ENCODE data around the gene PTPRN2.

DNA sequence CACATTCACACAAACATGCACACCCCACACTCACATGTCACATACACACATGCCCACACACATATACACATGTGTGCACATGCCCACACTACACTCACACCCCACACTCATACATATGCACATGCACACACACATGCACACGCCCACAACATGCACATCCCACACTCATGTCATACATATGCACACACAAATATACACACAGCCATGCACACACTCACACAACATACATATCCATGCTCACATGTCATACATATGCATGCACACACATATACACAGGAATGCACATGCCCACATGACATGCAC is 1031.0 kb downstream of the PTPRN2 start:
- TF ChIP-seq, protein P1, sequence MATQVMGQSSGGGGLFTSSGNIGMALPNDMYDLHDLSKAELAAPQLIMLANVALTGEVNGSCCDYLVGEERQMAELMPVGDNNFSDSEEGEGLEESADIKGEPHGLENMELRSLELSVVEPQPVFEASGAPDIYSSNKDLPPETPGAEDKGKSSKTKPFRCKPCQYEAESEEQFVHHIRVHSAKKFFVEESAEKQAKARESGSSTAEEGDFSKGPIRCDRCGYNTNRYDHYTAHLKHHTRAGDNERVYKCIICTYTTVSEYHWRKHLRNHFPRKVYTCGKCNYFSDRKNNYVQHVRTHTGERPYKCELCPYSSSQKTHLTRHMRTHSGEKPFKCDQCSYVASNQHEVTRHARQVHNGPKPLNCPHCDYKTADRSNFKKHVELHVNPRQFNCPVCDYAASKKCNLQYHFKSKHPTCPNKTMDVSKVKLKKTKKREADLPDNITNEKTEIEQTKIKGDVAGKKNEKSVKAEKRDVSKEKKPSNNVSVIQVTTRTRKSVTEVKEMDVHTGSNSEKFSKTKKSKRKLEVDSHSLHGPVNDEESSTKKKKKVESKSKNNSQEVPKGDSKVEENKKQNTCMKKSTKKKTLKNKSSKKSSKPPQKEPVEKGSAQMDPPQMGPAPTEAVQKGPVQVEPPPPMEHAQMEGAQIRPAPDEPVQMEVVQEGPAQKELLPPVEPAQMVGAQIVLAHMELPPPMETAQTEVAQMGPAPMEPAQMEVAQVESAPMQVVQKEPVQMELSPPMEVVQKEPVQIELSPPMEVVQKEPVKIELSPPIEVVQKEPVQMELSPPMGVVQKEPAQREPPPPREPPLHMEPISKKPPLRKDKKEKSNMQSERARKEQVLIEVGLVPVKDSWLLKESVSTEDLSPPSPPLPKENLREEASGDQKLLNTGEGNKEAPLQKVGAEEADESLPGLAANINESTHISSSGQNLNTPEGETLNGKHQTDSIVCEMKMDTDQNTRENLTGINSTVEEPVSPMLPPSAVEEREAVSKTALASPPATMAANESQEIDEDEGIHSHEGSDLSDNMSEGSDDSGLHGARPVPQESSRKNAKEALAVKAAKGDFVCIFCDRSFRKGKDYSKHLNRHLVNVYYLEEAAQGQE (IDR thresholded peaks at IDR 0.05; ENCODE audit: insufficient read depth in 1 of 2, low read depth in 2 of 2, low read length in 1 of 2): no peak
- TF ChIP-seq, protein P2, sequence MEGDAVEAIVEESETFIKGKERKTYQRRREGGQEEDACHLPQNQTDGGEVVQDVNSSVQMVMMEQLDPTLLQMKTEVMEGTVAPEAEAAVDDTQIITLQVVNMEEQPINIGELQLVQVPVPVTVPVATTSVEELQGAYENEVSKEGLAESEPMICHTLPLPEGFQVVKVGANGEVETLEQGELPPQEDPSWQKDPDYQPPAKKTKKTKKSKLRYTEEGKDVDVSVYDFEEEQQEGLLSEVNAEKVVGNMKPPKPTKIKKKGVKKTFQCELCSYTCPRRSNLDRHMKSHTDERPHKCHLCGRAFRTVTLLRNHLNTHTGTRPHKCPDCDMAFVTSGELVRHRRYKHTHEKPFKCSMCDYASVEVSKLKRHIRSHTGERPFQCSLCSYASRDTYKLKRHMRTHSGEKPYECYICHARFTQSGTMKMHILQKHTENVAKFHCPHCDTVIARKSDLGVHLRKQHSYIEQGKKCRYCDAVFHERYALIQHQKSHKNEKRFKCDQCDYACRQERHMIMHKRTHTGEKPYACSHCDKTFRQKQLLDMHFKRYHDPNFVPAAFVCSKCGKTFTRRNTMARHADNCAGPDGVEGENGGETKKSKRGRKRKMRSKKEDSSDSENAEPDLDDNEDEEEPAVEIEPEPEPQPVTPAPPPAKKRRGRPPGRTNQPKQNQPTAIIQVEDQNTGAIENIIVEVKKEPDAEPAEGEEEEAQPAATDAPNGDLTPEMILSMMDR (IDR thresholded peaks at IDR 0.05): no peak
